HG03095 (cell line): Measurements from ENCODE around the gene PCDHGA5.
A peak's percentile ranks its signal among the peaks of the same experiment; 100 is the strongest.
"Not testable (repeated sequence)": the region's sequence is repeated elsewhere in the genome, so short reads cannot be mapped to it uniquely, and the experiment has no call there.

ENCODE experiments used
- ATAC-seq: cut with Tn5 transposase; IDR thresholded peaks from one replicate; pipeline ENCODE4 v1.9.1; 2021; ENCODE audit warnings: moderate library complexity; ENCODE audit not compliant: unreplicated experiment

PCDHGA5 gene

GRCh38 chr5:141383345-141383744 is 19.4 kb downstream of the PCDHGA5 start:
- ATAC-seq: no peak

- ATAC-seq: no peak
Measured at GRCh38 chr5:141384471-141385267, 20.7 kb downstream of the PCDHGA5 start.

DNA sequence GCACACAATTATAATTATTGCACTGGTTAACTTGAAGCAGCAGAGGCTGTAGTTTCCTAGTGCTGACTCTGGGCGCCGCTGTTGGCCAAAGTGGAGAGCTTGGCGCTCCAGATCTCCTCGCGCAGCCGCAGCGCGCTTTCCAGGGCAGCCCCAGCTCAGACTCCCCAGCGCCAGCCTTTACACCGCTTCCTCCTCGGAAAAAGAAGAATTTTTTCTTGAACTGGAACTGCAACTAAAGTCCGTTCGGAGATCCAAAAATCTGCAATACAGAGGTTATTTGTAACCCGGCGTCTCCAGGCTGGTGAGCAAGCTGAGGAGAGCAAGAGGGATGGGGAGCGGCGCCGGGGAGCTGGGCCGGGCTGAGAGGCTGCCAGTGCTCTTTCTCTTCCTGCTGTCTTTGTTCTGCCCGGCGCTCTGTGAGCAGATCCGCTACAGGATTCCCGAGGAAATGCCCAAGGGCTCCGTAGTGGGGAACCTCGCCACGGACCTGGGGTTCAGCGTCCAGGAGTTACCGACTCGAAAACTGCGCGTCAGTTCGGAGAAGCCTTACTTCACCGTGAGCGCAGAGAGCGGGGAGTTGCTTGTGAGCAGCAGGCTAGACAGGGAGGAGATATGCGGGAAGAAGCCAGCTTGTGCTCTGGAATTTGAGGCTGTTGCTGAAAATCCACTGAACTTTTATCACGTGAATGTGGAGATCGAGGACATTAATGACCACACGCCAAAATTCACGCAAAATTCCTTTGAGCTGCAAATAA is 23.8 kb downstream of the PCDHGA5 start, which contains the start of gene PCDHGB4:
TSS of gene PCDHGB4 (plus strand) at position 142 of the 755 bp plus-strand sequence. CDS start at position 329, 187 bp downstream.
- not testable (repeated sequence) for ATAC-seq

GRCh38 chr5:141388661-141389060 is 24.7 kb downstream of the PCDHGA5 start:
- no peak for ATAC-seq

DNA sequence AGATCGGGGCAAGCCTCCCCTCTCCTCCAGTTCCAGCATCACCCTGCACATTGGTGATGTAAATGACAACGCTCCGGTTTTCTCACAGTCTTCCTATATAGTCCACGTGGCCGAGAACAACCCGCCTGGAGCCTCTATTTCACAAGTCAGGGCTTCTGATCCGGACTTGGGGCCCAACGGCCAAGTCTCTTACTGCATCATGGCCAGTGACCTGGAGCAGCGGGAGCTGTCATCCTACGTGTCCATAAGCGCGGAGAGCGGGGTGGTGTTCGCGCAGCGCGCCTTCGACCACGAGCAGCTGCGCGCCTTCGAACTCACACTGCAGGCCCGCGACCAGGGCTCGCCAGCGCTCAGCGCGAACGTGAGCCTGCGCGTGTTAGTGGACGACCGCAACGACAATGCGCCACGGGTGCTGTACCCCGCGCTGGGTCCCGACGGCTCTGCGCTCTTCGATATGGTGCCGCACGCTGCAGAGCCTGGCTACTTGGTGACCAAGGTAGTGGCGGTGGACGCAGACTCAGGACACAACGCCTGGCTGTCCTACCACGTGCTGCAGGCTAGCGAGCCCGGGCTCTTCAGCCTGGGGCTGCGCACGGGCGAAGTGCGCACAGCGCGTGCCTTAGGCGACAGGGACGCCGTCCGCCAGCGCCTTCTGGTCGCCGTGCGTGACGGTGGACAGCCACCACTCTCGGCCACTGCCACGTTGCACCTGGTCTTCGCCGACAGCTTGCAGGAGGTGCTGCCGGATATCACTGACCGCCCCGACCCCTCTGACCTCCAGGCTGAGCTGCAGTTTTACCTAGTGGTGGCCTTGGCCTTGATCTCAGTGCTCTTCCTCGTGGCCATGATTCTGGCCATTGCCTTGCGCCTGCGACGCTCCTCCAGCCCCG is 25.4 kb downstream of the PCDHGA5 start:
- no peak for ATAC-seq

- ATAC-seq: no peak
Measured at GRCh38 chr5:141392429-141393198, 28.7 kb downstream of the PCDHGA5 start, which contains the start of gene PCDHGA8. TSS of gene PCDHGA8 (plus strand) at chr5:141392633. CDS start at chr5:141392814, 181 bp downstream.

- ATAC-seq: no peak
Measured at GRCh38 chr5:141393267-141393666, 29.3 kb downstream of the PCDHGA5 start.

DNA sequence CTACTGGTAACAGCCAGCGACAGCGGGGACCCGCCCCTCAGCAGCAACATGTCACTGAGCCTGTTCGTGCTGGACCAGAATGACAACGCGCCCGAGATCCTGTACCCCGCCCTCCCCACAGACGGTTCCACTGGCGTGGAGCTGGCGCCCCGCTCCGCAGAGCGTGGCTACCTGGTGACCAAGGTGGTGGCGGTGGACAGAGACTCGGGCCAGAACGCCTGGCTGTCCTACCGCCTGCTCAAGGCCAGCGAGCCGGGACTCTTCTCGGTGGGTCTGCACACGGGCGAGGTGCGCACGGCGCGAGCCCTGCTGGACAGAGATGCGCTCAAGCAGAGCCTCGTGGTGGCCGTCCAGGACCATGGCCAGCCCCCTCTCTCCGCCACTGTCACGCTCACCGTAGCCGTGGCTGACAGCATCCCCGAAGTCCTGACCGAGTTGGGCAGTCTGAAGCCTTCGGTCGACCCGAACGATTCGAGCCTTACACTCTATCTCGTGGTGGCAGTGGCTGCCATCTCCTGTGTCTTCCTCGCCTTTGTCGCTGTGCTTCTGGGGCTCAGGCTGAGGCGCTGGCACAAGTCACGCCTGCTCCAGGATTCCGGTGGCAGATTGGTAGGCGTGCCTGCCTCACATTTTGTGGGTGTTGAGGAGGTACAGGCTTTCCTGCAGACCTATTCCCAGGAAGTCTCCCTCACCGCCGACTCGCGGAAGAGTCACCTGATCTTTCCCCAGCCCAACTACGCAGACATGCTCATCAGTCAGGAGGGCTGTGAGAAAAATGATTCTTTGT is 30.6 kb downstream of the PCDHGA5 start:
- ATAC-seq: not testable (repeated sequence)

GRCh38 chr5:141397756-141398551 is 34.0 kb downstream of the PCDHGA5 start, which contains the start of gene PCDHGB5:
TSS of gene PCDHGB5 (plus strand) at chr5:141397947. CDS start at chr5:141398128, 181 bp downstream.
- peak; percentile 91 for ATAC-seq

GRCh38 chr5:141398608-141399007 is 34.6 kb downstream of the PCDHGA5 start:
- ATAC-seq: no peak

DNA sequence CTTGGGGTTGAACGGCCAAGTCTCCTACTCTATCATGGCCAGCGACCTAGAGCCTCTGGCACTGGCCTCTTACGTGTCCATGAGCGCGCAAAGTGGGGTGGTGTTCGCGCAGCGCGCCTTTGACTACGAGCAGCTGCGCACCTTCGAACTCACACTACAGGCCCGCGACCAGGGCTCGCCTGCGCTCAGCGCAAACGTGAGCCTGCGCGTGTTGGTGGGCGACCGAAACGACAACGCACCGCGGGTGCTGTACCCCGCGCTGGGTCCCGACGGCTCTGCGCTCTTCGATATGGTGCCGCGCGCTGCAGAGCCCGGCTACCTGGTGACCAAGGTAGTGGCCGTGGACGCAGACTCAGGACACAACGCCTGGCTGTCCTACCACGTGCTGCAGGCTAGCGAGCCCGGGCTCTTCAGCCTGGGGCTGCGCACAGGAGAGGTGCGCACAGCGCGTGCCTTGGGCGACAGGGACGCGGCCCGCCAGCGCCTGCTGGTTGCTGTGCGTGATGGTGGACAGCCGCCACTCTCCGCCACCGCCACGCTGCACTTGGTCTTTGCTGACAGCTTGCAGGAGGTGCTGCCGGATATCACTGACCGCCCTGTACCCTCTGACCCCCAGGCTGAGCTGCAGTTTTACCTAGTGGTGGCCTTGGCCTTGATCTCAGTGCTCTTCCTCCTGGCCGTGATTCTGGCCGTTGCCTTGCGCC is 35.7 kb downstream of the PCDHGA5 start:
- no peak for ATAC-seq

GRCh38 chr5:141402553-141403243 is 38.7 kb downstream of the PCDHGA5 start, which contains the start of gene PCDHGA9:
TSS of gene PCDHGA9 (plus strand) at chr5:141402778. CDS start at chr5:141402953, 175 bp downstream.
- ATAC-seq: no peak

- no peak for ATAC-seq
Measured at GRCh38 chr5:141403387-141403786, 39.4 kb downstream of the PCDHGA5 start.

GRCh38 chr5:141407790-141408505 is 44.0 kb downstream of the PCDHGA5 start, which contains the start of gene PCDHGB6:
TSS of gene PCDHGB6 (plus strand) at chr5:141408021. CDS start at chr5:141408203, 182 bp downstream.
- ATAC-seq: peak; percentile 68

- ATAC-seq: no peak
Measured at GRCh38 chr5:141409598-141410306, 45.8 kb downstream of the PCDHGA5 start.

- no peak for ATAC-seq
Measured at GRCh38 chr5:141411575-141411974, 47.6 kb downstream of the PCDHGA5 start.
